ENCODE results near the gene DLGAP1. TPM values are rescaled to one million over a fixed set of nuclear protein-coding genes. Genes with fewer than 3 reads are reported as not detected.
A peak's percentile ranks its signal among the peaks of the same experiment; 100 is the strongest.

DLGAP1 gene
- total RNA-seq, 1 donor from 2014 or later, result not detected

DNA sequence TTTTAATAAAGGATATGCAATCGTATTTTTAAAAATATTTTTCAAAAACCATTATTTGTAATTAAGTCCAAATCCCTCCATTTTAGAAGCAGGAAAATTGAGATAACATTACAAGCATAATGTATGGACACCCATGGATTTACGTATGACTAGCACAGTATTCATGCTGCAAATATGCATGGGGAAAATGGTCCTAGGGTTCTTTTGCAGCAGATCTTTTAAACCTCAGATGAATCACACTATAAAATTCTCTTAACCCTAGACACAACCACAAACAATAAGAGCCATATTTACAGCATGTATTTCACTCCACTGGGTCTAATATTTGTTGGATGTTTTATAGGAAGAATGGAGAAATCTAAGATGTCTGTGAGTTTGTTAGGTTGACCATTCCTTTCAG is 551.8 kb downstream of the DLGAP1 start:
- no peak for DNase-seq (ENCODE audit: low read depth in 2 of 2)

DNA sequence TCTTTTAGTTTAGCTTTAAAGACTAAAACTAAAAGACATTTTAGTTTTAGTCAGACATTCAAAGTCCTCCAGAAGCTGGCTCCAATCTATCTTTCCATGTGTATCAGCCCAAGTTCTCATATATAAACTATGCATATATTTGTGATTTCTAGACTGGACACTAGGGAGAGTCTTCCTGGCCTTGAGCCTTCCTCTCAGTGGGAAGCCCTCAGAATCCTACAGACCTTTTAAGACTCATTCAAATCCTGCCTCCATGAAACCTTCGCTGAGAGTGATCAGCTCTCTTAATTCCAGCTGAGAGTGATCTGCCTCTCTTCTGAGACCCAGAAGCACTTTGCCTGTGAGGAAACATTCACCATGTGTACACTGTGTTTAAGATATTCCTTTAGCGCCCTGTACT is 552.4 kb downstream of the DLGAP1 start:
- DNase-seq (ENCODE audit: low read depth in 2 of 2), result no peak

DNA sequence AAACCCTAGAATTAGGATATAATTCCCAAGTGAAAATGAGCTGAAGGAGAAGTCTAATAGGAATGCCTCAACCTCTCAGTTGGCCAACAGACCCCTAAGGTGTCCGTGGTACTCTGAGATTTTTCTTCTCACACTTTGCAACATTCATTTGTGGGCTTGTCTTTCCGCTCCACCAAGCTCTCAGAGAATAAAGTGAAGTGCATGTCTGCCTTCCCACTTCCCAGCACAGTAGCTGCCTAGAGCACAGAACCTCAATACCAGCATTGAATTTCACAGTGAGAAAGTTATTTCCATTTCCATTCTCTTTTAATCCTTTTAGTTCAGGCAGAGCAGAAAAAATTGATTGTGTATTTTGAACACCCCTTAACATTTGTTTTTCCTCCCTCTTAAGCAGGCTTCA is 553.3 kb downstream of the DLGAP1 start:
- DNase-seq (ENCODE audit: low read depth in 2 of 2), result no peak

DNA sequence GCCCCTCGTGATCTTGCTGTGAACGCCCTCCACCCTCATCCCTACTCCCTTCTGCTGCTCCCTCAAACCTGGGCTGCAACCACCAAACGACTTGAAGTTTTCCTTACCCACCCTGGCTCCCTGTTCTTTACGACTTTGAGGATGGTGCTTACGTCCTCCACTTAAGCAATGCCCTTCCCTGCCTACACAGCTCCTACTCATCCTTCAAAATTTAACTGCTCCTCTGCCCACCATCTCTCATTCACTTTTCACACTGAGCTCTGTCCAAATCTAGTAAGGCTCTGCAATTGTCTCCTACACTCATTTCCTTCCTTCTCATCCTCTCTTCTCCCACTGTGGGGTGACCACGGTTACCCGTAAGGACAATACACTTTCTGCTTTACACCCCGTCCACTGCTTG is 554.1 kb downstream of the DLGAP1 start:
- no peak for DNase-seq (ENCODE audit: low read depth in 2 of 2)

DNA sequence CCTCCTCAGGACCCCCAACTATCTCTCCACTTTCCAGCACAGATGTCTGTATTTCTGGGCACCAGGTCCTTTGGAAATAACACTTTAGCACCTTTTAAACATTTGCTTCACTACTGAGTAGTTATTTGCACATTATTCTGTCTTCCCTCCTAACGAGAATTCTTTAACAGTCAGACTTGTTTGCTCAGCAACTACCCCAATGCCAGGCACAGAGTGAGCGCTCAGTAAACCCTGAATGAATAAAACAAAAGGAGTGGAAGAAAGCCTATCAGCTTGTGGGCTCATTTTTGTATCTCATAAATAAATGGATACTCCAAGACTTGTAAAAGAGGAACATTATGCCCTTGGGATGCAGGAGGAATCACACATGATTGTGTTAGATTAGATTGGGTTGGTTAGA is 554.8 kb downstream of the DLGAP1 start:
- no peak for DNase-seq (ENCODE audit: low read depth in 2 of 2)

DNA sequence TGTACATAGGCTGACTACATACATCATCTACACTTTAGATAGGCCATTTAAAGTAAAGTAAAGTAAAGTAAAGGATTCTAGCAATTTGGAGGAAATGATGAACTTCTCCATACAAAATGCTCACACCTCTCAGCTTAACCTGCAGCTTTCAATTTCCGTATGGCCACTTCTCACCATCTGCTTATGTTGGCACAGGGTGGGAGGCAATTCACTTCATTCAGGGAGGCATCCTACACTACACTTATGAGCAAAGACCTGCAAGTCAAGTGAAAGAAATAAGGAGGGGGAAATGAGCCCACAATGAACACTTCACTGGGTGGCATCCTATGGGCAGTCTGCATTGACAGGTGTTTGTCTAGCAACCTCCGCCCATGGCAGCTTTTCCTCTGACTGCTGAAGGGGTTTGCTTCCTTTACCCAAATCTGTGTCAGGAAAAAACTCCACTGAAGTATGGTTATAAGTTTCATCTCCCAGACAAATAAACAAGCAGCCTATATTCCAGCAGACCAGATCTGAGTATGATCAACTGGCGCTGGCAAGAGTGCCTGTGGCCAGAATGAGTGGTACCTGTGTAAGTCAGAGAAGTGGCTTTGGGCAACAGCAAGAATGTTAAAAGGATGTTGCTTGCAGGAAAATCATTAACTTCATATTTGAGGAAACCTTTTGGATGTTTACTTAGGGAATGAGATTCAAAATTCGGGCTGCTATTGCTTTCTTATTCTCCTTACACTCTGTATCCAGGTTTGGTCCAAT is 556.1 kb downstream of the DLGAP1 start:
- DNase-seq (ENCODE audit: low read depth in 2 of 2), result no peak

DNA sequence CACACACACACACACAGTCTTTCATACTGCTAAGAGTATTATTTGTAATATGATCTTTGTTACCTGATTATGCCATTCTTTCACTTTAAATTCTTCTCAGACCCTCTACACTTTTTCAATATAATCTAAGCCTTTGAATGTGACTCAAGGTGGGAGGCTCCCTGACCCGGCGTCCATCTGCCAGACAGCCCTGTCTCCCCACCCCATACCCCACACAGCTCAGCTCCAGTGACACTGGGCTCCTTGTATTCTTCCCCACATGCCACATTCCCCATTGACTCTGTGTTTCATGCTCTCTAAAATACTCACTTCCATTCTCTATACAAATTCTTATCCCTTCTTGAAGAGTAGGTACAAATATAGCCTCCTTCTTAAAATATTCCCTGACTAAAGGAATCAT is 563.0 kb downstream of the DLGAP1 start:
- no peak for DNase-seq (ENCODE audit: low read depth in 2 of 2)

DNA sequence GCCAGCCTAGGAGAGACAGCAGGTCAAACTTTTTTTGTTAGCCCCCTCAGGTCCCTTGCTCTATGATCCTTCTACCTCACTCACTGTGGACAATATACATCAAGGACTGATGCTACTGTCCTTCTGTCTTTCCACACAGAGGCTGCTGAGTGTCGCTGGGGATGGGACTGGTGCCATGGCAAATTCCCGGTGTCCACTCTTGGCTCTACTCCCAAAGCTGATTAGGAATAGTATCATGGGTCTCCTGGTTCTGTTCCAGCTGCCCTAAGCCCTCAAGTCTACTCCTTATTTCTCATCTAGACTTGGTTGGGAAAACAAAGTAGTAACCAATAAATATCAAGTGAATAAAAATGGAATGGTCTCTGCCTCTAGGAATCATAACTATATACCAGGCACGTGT is 563.9 kb downstream of the DLGAP1 start:
- DNase-seq (ENCODE audit: low read depth in 2 of 2), result no peak

DNA sequence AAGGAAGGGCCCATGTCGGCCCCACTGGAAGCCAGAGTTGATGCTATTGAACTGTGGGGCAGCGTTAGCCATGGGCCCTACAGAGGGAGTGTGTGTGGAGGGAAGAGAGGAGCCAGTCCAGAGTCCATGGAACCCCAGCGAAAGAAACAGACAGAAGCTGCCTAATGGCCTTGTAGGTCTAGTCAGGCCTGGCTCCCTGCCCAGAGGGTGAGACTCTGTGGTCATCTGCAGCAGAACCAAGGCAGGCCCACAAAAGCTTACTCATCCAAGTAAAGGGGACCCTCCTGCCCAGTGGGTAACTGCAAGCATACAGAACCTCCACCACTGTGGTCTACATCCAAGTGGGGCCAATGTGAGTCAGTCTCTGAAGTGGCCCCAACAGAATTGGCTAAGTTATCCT is 565.3 kb downstream of the DLGAP1 start:
- no peak for DNase-seq (ENCODE audit: low read depth in 2 of 2)

DNA sequence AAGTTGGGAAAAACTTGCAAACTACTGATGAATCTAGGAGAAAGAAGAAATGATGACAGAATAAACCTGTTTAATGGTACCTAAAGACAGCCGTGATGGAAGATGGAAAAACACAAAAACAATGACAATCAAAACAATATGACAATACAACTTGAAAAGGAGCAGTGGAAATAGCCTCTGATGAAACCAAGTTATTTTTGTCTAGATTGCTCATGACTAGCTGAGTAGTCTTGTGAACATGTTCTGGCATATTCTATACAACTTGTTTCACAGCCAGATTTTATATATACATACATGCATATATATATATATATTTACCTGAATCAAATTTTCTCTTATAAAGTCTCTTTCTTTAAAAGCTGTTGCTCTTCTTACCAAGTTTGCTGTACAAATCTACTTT is 566.0 kb downstream of the DLGAP1 start:
- DNase-seq (ENCODE audit: low read depth in 2 of 2), result no peak

DNA sequence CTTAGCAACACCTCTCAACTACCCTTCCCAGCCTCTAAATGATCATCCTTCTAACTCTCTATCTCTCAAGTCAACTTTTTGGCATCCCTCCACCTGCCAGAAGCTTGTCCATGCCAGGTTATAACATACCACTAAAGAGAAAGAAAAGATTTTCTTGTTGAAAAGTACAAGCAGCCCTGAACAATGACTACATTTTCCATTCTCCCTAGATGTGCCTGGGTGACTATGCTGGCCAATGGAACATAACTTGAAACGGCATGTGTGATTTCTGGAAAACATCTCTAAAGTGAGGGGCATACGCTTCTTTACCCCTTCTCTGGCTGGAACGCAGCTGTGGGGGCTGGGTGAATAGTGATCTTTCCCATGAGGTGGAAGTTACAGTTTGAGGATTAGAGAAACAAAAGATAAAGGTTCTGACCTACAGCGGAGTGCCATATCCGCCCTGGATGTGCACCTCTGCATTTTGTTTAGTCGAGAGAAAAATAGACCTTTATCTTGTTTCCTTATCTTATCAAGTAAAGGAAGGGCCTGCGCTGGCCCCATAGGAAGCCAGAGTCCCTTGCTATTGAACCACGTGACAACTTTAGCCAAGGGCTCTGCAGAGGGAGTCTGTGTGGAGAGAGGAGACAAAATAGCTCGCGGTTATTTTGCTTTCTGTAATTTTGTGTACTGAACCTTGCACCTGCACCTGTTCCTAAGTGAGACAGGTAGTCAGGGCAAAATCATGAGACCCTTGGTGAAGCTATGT is 568.4 kb downstream of the DLGAP1 start:
- DNase-seq (ENCODE audit: low read depth in 2 of 2), result peak in 1 of 2 donors; percentile 9

DNA sequence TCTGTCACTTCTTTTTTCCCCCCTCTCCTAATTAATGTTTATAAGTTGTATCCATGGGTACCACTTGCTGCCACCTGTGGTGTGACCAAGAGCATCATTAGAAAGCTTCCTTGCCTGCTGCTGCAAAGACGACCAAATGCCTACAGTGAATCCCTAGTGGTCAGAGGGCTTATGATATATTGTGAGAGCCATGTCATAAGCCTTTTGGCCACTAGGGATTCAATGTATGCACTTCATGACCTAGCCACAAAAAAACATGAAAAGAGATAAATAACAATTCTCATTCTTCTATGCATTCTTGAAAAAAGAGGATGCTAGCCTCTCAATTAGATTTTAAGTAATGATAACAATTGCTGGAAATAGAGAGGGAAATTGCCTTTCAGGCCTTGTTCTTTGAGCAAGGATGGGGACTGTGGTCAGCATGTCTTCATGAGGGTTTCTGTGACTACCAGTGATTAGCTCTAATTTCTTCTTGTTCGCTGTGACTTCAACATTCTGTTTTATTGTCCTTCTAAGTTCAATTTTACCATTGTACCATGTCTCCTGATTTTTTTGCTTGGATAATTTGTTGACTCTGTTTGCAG is 569.8 kb downstream of the DLGAP1 start:
- no peak for DNase-seq (ENCODE audit: low read depth in 2 of 2)

DNA sequence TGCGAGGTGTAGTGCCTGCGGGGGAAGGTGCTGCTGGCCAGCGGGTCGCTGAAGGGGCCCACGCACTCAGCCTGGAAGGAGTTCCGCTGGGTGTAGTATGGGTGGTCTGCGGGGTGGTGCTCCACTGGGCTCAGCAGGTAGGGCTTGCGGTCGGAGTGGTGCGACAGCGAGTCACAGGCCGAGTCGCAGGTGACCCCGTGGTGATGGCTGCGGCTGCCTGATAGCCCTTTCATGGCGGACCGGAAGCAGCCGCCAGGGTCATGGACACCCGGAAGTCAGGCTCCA is 575.3 kb downstream of the DLGAP1 start:
- no peak for DNase-seq (ENCODE audit: low read depth in 2 of 2)

DNA sequence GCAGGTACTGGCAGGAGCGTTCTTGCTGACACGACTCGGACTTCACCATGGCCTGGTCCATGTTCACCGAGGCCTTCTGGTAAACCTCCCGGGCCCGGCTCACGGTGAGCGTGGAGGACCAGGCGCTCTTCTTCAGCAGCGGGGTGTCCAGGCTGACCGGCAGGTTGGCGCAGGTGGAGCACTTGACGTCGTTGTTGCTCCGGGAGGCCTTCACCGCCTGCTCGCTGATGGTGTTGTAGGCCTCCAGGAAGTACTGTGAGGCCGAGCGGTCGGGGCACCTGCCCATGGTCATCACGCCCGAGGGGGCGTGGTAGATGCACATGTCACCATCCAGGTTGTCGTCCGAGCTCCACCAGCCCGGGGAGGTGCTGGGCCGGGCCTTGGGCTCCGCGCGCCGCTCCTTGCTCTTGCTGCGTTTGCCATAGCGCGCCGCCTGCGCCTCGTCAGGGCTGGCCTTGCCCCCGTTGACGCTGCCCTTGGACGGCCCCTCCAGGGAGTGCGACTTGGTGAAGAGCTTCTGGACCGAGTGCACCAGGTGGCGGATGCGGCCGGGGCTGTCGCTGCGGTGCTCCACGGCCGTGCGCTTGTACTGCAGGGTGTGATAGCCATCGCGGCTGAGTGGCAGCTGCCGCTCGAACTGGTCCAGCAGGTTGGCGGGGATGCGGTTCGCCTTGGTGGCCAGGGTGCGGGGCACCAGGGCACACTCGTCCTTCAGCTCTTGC is 575.8 kb downstream of the DLGAP1 start:
- DNase-seq (ENCODE audit: low read depth in 2 of 2), result no peak

DNA sequence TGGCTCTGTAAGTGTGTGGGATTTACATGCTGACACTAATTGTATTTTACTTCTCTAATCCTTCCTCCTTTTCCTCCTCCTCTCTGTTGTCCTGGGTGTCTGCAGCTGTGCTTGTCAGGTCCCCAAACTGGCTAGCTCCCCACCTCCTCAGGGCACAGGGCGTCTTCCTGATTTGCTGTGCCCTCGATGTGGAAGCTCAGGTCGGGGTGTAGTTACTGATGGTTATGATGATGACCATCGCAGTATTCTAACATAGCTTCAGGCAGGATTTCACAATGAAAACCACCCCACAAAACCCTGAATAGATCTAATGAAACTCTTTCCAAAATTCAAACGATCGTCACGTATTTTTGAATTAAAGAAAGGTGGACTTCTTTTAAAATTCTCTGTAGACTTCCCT is 576.7 kb downstream of the DLGAP1 start:
- DNase-seq (ENCODE audit: low read depth in 2 of 2), result no peak

DNA sequence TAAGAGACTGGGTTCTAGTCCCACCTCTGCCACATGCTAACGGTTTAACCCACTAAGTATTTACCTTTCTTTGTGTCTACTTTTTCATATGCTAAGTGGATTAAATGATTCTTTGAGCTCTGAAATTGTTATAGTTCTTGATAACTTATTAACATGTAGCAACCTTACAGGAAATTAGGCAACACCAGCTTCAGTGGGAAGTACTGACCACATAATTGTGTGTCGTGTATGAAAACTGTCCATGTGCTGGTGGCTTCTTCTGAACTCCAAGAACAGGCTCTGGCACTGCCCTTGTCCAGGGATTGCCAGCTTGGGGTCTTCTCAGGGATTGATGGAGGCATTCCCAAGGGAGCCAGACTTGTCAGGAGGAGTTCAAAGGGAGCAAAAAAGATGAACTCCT is 577.4 kb downstream of the DLGAP1 start:
- no peak for DNase-seq (ENCODE audit: low read depth in 2 of 2)

DNA sequence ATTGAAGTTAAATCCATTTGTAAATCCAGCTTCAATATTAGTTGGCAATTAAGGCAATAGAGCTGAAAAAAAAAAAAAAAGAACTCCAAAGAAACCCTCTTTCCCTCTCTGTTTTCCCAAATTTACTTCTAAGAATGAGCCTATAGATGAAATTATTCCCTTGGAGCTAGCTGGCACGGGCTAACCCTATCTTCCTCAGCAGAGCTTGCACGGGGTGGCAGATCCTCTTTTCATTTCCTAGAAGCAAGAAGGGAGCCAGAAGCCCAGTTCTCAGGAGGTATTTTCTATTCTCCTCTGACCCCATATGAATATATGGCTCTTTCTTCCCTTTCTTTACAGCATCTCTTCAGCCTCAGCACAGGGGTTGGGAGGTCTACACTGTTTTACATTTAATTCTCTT is 579.1 kb downstream of the DLGAP1 start:
- DNase-seq (ENCODE audit: low read depth in 2 of 2), result no peak

DNA sequence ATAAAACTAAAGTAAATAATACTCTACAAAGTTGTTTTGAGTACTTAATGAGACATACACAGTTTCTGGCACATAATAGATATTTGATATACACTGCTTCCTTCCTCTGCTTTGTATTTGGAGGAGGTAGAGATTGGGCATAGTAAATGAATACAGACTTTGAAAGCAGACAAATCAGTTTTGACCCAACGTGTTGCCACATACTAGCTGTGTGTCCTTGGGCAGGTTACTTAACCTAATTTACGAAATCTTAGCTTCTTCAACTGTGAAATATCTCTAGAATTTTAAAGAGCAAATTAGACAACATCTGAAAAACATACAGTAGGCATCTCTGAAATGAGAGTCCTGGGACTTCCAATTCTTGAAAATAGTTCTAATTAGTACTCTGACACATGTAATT is 579.7 kb downstream of the DLGAP1 start:
- no peak for DNase-seq (ENCODE audit: low read depth in 2 of 2)

DNA sequence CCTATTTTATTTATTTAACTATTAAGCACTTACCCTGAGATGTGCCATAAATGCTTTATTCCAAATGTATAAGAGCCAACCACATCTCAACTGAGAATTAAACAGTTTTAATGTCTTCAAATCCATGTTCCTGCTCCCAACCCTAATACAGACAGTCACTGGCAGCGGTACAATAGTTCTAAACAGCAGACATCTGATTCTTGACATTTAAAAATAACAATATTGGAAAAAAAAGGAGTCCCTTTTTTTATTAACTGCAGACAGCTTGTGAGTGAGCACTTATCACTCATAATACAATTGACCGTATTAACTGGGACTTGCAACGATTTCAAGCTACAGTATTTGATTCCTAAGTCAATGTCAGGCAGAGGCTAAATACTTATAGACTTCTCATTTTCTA is 580.5 kb downstream of the DLGAP1 start:
- DNase-seq (ENCODE audit: low read depth in 2 of 2), result no peak

DNA sequence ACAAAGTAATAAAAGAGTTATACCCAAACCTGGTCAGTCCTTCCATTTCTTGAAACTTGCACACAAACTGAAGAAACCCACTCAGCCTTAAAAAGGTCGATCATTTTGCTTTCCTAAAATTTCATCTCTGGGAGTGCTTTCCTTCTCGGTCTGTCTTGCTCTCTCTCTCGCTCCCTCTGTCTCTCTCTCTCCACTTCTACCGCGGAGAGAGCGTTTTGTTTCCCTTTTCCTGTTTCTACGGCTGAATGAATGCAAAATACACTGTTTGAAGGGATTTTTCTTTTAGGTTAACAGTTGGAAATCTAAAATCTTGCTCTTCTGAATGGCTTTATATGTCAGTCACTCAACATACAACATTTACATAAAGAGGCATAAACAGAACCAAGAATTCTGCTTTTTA is 581.0 kb downstream of the DLGAP1 start:
- DNase-seq (ENCODE audit: low read depth in 2 of 2), result no peak

DNA sequence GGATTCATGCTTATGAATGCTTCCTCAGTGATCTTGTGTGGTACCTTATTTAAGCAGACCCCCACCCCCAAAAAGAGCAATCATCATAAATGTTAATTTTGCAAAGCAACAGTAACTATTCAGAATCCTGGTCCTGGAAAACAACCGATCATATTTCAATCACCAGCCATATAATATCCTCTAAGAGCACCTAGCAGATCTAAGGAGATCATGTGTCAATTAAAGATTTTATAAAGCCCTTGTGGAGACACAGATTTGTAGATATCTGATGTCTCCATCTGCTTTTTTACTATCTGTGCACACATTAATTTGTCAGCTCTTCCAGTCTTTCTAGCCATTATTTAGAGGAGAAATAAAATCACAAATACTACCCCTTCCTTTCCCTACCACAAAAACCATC is 581.4 kb downstream of the DLGAP1 start:
- no peak for DNase-seq (ENCODE audit: low read depth in 2 of 2)

DNA sequence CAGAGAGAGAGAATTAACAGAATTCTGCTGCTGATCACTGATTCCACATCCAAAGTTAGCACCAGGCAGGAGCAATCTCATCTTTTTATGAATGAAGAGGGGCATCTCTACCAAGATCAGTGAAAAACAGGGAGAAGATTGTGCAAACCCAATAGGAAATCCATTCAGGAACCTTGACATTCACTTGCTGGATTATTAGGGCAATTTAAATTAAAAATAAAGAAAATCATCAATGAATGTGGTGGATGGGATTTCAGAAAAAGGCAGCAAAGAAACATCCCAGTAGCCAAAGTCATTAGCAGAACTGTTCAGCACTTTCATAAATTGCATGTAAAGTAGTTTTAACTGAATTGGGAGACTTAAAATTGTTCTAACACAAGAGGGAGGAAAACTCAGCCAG is 581.9 kb downstream of the DLGAP1 start:
- DNase-seq (ENCODE audit: low read depth in 2 of 2), result no peak

DNA sequence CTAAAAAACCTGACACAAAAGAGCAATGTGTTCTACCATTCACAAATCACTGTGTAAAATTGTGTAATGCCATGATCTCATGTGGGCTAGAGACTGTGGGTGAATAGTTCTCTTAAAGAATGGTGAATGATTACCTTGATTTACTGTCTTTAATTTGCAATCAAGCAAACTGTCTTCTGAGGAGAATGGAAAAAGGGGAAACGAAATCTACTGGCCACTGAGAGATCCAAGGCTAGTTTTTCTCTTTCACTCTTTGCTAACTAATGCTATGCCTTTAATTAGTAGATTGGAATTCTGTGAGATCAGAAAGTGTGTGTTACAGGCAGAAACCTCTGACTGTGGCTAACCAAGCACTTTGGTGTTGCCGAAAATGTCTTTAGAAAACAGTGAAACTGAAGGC is 582.5 kb downstream of the DLGAP1 start:
- DNase-seq (ENCODE audit: low read depth in 2 of 2), result no peak
